HG03354 (cell line): ENCODE data around the gene KRT17.

Experiments
- ATAC-seq: cut with Tn5 transposase; IDR thresholded peaks from one replicate; pipeline ENCODE4 v1.9.1; 2021; ENCODE audit warnings: mild to moderate bottlenecking; ENCODE audit not compliant: unreplicated experiment, poor library complexity, severe bottlenecking

The KRT17 gene

GRCh38 chr17:41624208-41625101 is at the start of gene KRT17:
KRT17 (minus strand) TSS chr17:41624575; CDS start chr17:41624509, 66 bp downstream.
- ATAC-seq = no peak

GRCh38 chr17:41672153-41672552 is 47.8 kb upstream of the KRT17 start:
- no peak for ATAC-seq

- no peak for ATAC-seq
Measured at GRCh38 chr17:41667280-41668041, 43.1 kb upstream of the KRT17 start.

GRCh38 chr17:41666708-41667279 is 42.4 kb upstream of the KRT17 start:
- ATAC-seq = peak; percentile 51

GRCh38 chr17:41666237-41666641 is 41.9 kb upstream of the KRT17 start:
- peak; percentile 56 for ATAC-seq

GRCh38 chr17:41665566-41666236 is 41.3 kb upstream of the KRT17 start:
- peak; percentile 71 for ATAC-seq

GRCh38 chr17:41664587-41665565 is 40.5 kb upstream of the KRT17 start:
- no peak for ATAC-seq

GRCh38 chr17:41664172-41664457 is 39.7 kb upstream of the KRT17 start:
- ATAC-seq = no peak

- ATAC-seq = no peak
Measured at GRCh38 chr17:41663451-41664171, 39.2 kb upstream of the KRT17 start.

GRCh38 chr17:41660221-41660711 is 35.9 kb upstream of the KRT17 start:
- no peak for ATAC-seq

- ATAC-seq = no peak
Measured at GRCh38 chr17:41659427-41660212, 35.2 kb upstream of the KRT17 start.

GRCh38 chr17:41658846-41659245 is 34.5 kb upstream of the KRT17 start:
- ATAC-seq = no peak

- ATAC-seq = no peak
Measured at GRCh38 chr17:41657936-41658335, 33.6 kb upstream of the KRT17 start.

GRCh38 chr17:41657176-41657754 is 32.9 kb upstream of the KRT17 start:
- ATAC-seq = no peak

- no peak for ATAC-seq
Measured at GRCh38 chr17:41656249-41657023, 32.1 kb upstream of the KRT17 start.

GRCh38 chr17:41655611-41656111 is 31.3 kb upstream of the KRT17 start:
- ATAC-seq = no peak
